HepG2 (cell line): ENCODE results near the gene CAMKMT. TPM values are rescaled to one million over a fixed set of nuclear protein-coding genes. Genes with fewer than 3 reads are reported as not detected.

Experiments used
- ATAC-seq: fragments of 200-7000 bp; cut with Tn5 transposase; 3 replicates; pipeline ENCODE4 v1.9.1; 2020; ENCODE audit warnings: mild to moderate bottlenecking, moderate library complexity
- BruUV-seq: library from RNA; stranded (reverse); fragments of 400-500 nt; replicated peaks from 2 replicates; lab custom pipeline; 2021; lab: Mats Ljungman, UMichigan
- CTCF ChIA-PET: fragments of 300-600 bp; formaldehyde crosslinking; extraction: SDS; loops from one replicate; lab custom pipeline; 2021; ENCODE audit warnings: low total read pairs, inconsistent platforms, low intra/inter-chr PET ratio; lab: Yijun Ruan, JAX
- POLR2A ChIA-PET: fragments of 350-600 bp; sonication (Branson Sonifier 250); formaldehyde crosslinking; loops from one replicate; lab custom pipeline; 2020; ENCODE audit warnings: antibody characterized with exemption, inconsistent platforms; lab: Yijun Ruan, JAX
- DNase-seq: peaks from one replicate; pipeline ENCODE4 v3.0.0-alpha.2; 2015; ENCODE audit warnings: low spot score
- FAIRE-seq: peaks from 3 replicates; lab custom pipeline; 2011; peaks lifted over from hg19 to GRCh38; lab: Jason Lieb, UNC
- H2AFZ ChIP-seq: one replicate; pipeline ENCODE4 v1.6.1; 2011; ENCODE audit warnings: low read length, inconsistent platforms
- H3K27ac ChIP-seq: fragments of 300-600 bp; 3 replicates; pipeline ENCODE4 v1.8.0; 2011; ENCODE audit warnings: mixed run types, mild to moderate bottlenecking, mixed read lengths, low read length, inconsistent platforms; ENCODE audit not compliant: insufficient read depth; ENCODE audit errors: extremely low read length
- H3K27me3 ChIP-seq, 2 experiments: fragments of 200-600 bp in 1 of 2; 2 replicates in 1 of 2; 3 replicates in 1 of 2; pipeline versions ENCODE4 v1.6.0 to v1.8.0; 2011; ENCODE audit warnings: low read length in 2 of 2, mild to moderate bottlenecking in 2 of 2, moderate library complexity in 2 of 2, inconsistent platforms in 1 of 2; ENCODE audit not compliant: insufficient read depth in 2 of 2, control insufficient read depth in 1 of 2
- H3K36me3 ChIP-seq, 2 experiments: fragments of 200-600 bp in 1 of 2; replicated peaks in 1 of 2; 2 replicates in 1 of 2; 3 replicates in 1 of 2; pipeline versions ENCODE4 v1.5.1 to v1.8.0; 2011; ENCODE audit warnings: low read length in 2 of 2, inconsistent platforms in 1 of 2; ENCODE audit not compliant: insufficient read depth in 2 of 2, control insufficient read depth in 1 of 2
- H3K4me1 ChIP-seq: 2 replicates; pipeline ENCODE4 v1.5.1; 2012; ENCODE audit warnings: low read length, inconsistent platforms; ENCODE audit not compliant: insufficient read depth
- H3K4me2 ChIP-seq: 2 replicates; pipeline ENCODE4 v1.6.0; 2011; ENCODE audit warnings: low read depth, low read length, inconsistent platforms
- H3K4me3 ChIP-seq, 3 experiments: fragments of 200-600 bp in 1 of 3; sonication (generic), shearing (Covaris generic) in 1 of 3; replicated peaks in 1 of 3; 2 replicates each; pipeline ENCODE4 v1.5.1; 2011 to 2016; ENCODE audit warnings: low read length in 3 of 3, inconsistent platforms in 2 of 3, low read depth in 2 of 3, mild to moderate bottlenecking in 2 of 3, control low read depth in 1 of 3, mixed read lengths in 1 of 3; ENCODE audit not compliant: insufficient read depth in 1 of 3
- H3K79me2 ChIP-seq: one replicate; pipeline ENCODE4 v1.6.1; 2011; ENCODE audit warnings: low read length, inconsistent platforms; ENCODE audit not compliant: insufficient read depth
- H3K9ac ChIP-seq: 2 replicates; pipeline ENCODE4 v1.6.0; 2011; ENCODE audit warnings: mild to moderate bottlenecking, low read depth, low read length, inconsistent platforms; ENCODE audit not compliant: insufficient read depth
- H3K9me3 ChIP-seq: 2 replicates; pipeline ENCODE4 v1.5.1; 2012; ENCODE audit warnings: mild to moderate bottlenecking, low read length
- H4K20me1 ChIP-seq: 2 replicates; pipeline ENCODE4 v1.6.0; 2011; ENCODE audit warnings: inconsistent platforms, mild to moderate bottlenecking, low read length, moderate library complexity; ENCODE audit not compliant: insufficient read depth
- ATF2 ChIP-seq: sonication (generic); formaldehyde crosslinking; IDR thresholded peaks from 2 replicates; pipeline ENCODE4 v1.4.0; 2020; ENCODE audit warnings: missing genetic modification reagents
- CENPX ChIP-seq: sonication (generic); formaldehyde crosslinking; IDR thresholded peaks from 2 replicates; pipeline ENCODE4 v1.9.0; 2021; ENCODE audit warnings: mild to moderate bottlenecking, missing genetic modification reagents, moderate library complexity
- HNF1B ChIP-seq: sonication (generic); formaldehyde crosslinking; IDR thresholded peaks from 2 replicates; pipeline ENCODE4 v1.5.1; 2020; ENCODE audit warnings: mild to moderate bottlenecking, moderate library complexity, missing genetic modification reagents
- KDM2A ChIP-seq: sonication (generic); formaldehyde crosslinking; IDR thresholded peaks from 2 replicates; pipeline ENCODE4 v1.4.0; 2020; ENCODE audit warnings: low read depth, missing genetic modification reagents, borderline replicate concordance
- KLF12 ChIP-seq: sonication (generic); formaldehyde crosslinking; IDR thresholded peaks from 2 replicates; pipeline ENCODE4 v1.4.0; 2020; ENCODE audit warnings: missing genetic modification reagents, borderline replicate concordance
- MEF2D ChIP-seq: sonication (generic); formaldehyde crosslinking; IDR thresholded peaks from 2 replicates; pipeline ENCODE4 v1.5.1; 2020; ENCODE audit warnings: mild to moderate bottlenecking, missing genetic modification reagents
- POLR2G ChIP-seq: fragments of 200-400 bp; formaldehyde crosslinking; IDR thresholded peaks from 2 replicates; pipeline ENCODE4 v1.6.1; 2018; ENCODE audit warnings: mild to moderate bottlenecking, low read depth, low read length, moderate library complexity
- PPARG ChIP-seq: conservative IDR thresholded peaks from 2 replicates; pipeline ENCODE4 v1.6.1; 2016; ENCODE audit warnings: missing biosample characterization, missing genetic modification reagents
- RBFOX2 ChIP-seq: fragments of 200-400 bp; formaldehyde crosslinking; IDR thresholded peaks from 2 replicates; pipeline ENCODE4 v1.6.1; 2017; ENCODE audit warnings: low read depth, mild to moderate bottlenecking, low read length
- SATB2 ChIP-seq: sonication (generic); formaldehyde crosslinking; IDR thresholded peaks from 2 replicates; pipeline ENCODE4 v1.5.0; 2020; ENCODE audit warnings: missing genetic modification reagents
- YY1 ChIP-seq: IDR thresholded peaks from 2 replicates; pipeline ENCODE4 v1.6.1; 2011; ENCODE audit warnings: low read length, low read depth, moderate library complexity, mild to moderate bottlenecking; ENCODE audit not compliant: insufficient read depth, insufficient replicate concordance
- ZBTB38 ChIP-seq: sonication (generic); formaldehyde crosslinking; IDR thresholded peaks from 2 replicates; pipeline ENCODE4 v1.5.1; 2020; ENCODE audit warnings: mild to moderate bottlenecking, missing genetic modification reagents
- ZMAT5 ChIP-seq: sonication (generic); formaldehyde crosslinking; IDR thresholded peaks from 2 replicates; pipeline ENCODE4 v1.5.0; 2020; ENCODE audit warnings: mild to moderate bottlenecking, low read depth, missing genetic modification reagents, borderline replicate concordance
- ZNF3 ChIP-seq: IDR thresholded peaks from 2 replicates; pipeline ENCODE4 v1.7.0; 2017; ENCODE audit warnings: inconsistent platforms
- ZNF451 ChIP-seq: sonication (generic); formaldehyde crosslinking; IDR thresholded peaks from 2 replicates; pipeline ENCODE4 v1.5.0; 2020; ENCODE audit warnings: mild to moderate bottlenecking, missing genetic modification reagents
- ZNF672 ChIP-seq: sonication (generic); formaldehyde crosslinking; IDR thresholded peaks from 2 replicates; pipeline ENCODE4 v1.8.1; 2022; ENCODE audit warnings: missing genetic modification reagents
- ZNF782 ChIP-seq: sonication (generic); formaldehyde crosslinking; IDR thresholded peaks from 2 replicates; pipeline ENCODE4 v1.4.0; 2020; ENCODE audit warnings: missing genetic modification reagents, mild to moderate bottlenecking, borderline replicate concordance
- WGBS: methylation state at CpG from one replicate; pipeline ENCODE4 v1.1.6; 2017; ENCODE audit warnings: low lambda C conversion rate; 5-methylcytosine and 5-hydroxymethylcytosine counted together
- in situ Hi-C: cut with HindIII; loops from 2 replicates; pipeline ENCODE4 v1.10.0; 2017; ENCODE audit warnings: low pct_unique_long_range_greater_than_20kb; ENCODE audit not compliant: extremely low pct_ligation_motif_present
- intact Hi-C: fragments of 100-400 bp; cut with micrococcal nuclease; formaldehyde crosslinking; loops from one replicate; pipeline ENCODE4 v1.10.0; 2022; ENCODE audit not compliant: unreplicated experiment
- polyA plus RNA-seq, 8 experiments: library from polyadenylated mRNA; depleted of rRNA in 3 of 8; stranded (reverse) in 7 of 8; unstranded in 1 of 8; fragments of >200 nt; fragmentation: Illumina TruSeq in 4 of 8; extraction: Trizol in 4 of 8; gene quantifications; 2 replicates each; pipeline versions ENCODE4 v1.2.1 to v1.2.3, GENCODE V29; 2011 to 2016; ENCODE audit warnings: low read depth in 4 of 8, missing spikeins in 1 of 8, mixed read lengths in 1 of 8; ENCODE audit not compliant: insufficient read depth in 1 of 8
- total RNA-seq, 5 experiments: library from RNA; depleted of rRNA; stranded (reverse); fragments of >200 nt; fragmentation: Illumina TruSeq; extraction: Trizol; gene quantifications; 2 replicates each; pipeline ENCODE4 v1.2.3, GENCODE V29; 2016; ENCODE audit warnings: low read depth in 1 of 5
- TF ChIP-seq, protein P1 (sequence below): sonication (generic); formaldehyde crosslinking; IDR thresholded peaks from 2 replicates; pipeline ENCODE4 v1.8.0; 2022; ENCODE audit warnings: low read depth, missing genetic modification reagents

The CAMKMT gene
- total and polyA plus RNA-seq, 2 of the 13 experiments (the other 11 are each of a cell fraction or from before 2014, with no cell fraction given) = 6.9 to 20.8 TPM

DNA sequence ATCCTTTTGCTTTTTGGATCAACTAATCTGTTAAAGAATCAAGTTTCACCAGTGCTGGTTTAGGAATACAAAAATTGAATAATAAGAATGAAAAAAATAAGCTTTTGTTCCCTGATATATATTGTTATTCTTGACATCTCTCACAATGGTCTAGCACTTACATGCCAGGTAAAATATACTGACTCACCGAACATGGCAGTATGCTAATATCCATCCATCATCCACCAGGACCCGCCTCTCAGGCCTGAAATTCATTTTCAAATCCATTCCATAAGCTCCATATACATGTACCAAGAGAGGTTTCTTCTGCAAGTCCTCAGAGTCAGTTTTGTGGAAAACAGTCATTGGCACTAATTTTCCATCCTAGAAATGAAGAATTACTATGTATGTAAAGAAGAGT is 33.0 kb upstream of the CAMKMT start:
- FAIRE-seq = no peak

More for the DNA sequence above, 33.0 kb upstream of the CAMKMT start:
- no peaks in the 10 kb centered on the region for H3K9me3 ChIP-seq
- intact Hi-C loops = no loop called here
- DNase-seq (no peak), ATAC-seq (no peak)
- H3K36me3 ChIP-seq = peaks cover 10 to 56% of the 10 kb centered on the region in 2 experiments
- no peak overlapping the region for H3K27ac ChIP-seq
- ChIA-PET POLR2A (no interaction called here), CTCF (no interaction called here)
- H3K9ac ChIP-seq = no peak overlapping the region
- TF ChIP-seq KLF12 (CRISPR knock-in tag) = no peak
- TF ChIP-seq YY1 = no peak
- no peak for TF ChIP-seq ZBTB38 (CRISPR knock-in tag)
- TF ChIP-seq, protein P1, sequence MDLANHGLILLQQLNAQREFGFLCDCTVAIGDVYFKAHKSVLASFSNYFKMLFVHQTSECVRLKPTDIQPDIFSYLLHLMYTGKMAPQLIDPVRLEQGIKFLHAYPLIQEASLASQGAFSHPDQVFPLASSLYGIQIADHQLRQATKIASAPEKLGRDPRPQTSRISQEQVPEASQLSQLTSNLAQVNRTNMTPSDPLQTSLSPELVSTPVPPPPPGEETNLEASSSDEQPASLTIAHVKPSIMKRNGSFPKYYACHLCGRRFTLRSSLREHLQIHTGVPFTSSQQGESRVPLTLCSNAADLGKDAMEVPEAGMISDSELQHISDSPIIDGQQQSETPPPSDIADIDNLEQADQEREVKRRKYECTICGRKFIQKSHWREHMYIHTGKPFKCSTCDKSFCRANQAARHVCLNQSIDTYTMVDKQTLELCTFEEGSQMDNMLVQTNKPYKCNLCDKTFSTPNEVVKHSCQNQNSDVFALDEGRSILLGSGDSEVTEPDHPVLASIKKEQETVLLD = no peak
- no peak for TF ChIP-seq ZNF3
- no peak for TF ChIP-seq ZMAT5
- no peak for TF ChIP-seq ZNF672 (CRISPR knock-in tag)
- TF ChIP-seq ZNF451 (CRISPR knock-in tag) = no peak
- no peak for TF ChIP-seq ZNF782 (CRISPR knock-in tag)
- TF ChIP-seq ATF2 = no peak
- TF ChIP-seq SATB2 (CRISPR knock-in tag) = no peak
- no peak for TF ChIP-seq RBFOX2
- TF ChIP-seq MEF2D = no peak
- TF ChIP-seq POLR2G = no peak
- no peak for TF ChIP-seq PPARG (CRISPR knock-in tag)
- no peak for TF ChIP-seq CENPX (CRISPR knock-in tag)
- no peak for TF ChIP-seq HNF1B (CRISPR knock-in tag)
- TF ChIP-seq KDM2A = no peak
- H2AFZ ChIP-seq = no peak overlapping the region
- no TSS peak for BruUV-seq
- no peaks in the 10 kb centered on the region for H4K20me1 ChIP-seq
- 99% methylated on average over 2 of the region's 2 CpGs for WGBS
- no peaks in the 10 kb centered on the region for H3K4me1 ChIP-seq
- H3K4me2 ChIP-seq = no peak overlapping the region
- no peaks in the 10 kb centered on the region for H3K27me3 ChIP-seq
- in situ Hi-C loops = no loop called here
- no peak overlapping the region for H3K4me3 ChIP-seq
- H3K79me2 ChIP-seq = no peaks in the 10 kb centered on the region
